Testis (tissue), 3 donors: Measurements from ENCODE around the gene PGAM1. TPM values are rescaled to one million over a fixed set of nuclear protein-coding genes. Genes with fewer than 3 reads are reported as not detected.

Source experiments
- DNase-seq: peaks from one replicate; pipeline ENCODE4 v3.0.0-alpha.2; 2019
- H3K27ac ChIP-seq, 2 donors: fragments of 200-600 bp; sonication (generic); one replicate each; pipeline ENCODE4 v1.5.1; 2019
- H3K27me3 ChIP-seq: fragments of 200-600 bp; sonication (generic); one replicate; pipeline ENCODE4 v1.5.1; 2019
- H3K36me3 ChIP-seq: fragments of 200-600 bp; sonication (generic); one replicate; pipeline ENCODE4 v1.5.1; 2017; ENCODE audit warnings: low read depth; ENCODE audit errors: missing control alignments
- H3K4me1 ChIP-seq: fragments of 200-600 bp; sonication (generic); one replicate; pipeline ENCODE4 v1.5.1; 2019
- H3K4me3 ChIP-seq, 2 donors: fragments of 200-600 bp; sonication (generic); one replicate each; pipeline ENCODE4 v1.5.1; 2017 to 2019
- H3K9me3 ChIP-seq: fragments of 200-600 bp; sonication (generic); one replicate; pipeline ENCODE4 v1.5.1; 2017
- POLR2A ChIP-seq: fragments of 450-650 bp; IDR thresholded peaks from one replicate; pipeline ENCODE4 v1.6.1; 2017; ENCODE audit warnings: antibody characterized with exemption, mild to moderate bottlenecking, moderate library complexity
- WGBS, 2 donors: methylation state at CpG; one replicate each; pipeline ENCODE4 v1.1.5; 2018; 5-methylcytosine and 5-hydroxymethylcytosine counted together
- intact Hi-C: fragments of 100-400 bp; cut with DNase I; formaldehyde crosslinking; loops from one replicate; pipeline ENCODE4 v1.15.1; 2023; ENCODE audit warnings: low total_unique reads
- polyA plus RNA-seq: library from polyadenylated mRNA; stranded (reverse); fragments of 350-450 nt; fragmentation: Illumina TruSeq; extraction: RNeasy Lipid Tissue Mini Kit (QIAGEN cat#74804); gene quantifications from one replicate; pipeline ENCODE4 v1.2.3, GENCODE V29; 2014; ENCODE audit warnings: low read depth, low replicate concordance; ENCODE audit not compliant: insufficient read depth
- total RNA-seq, 2 donors: library from RNA; depleted of rRNA; stranded (reverse); fragments of >200 nt; gene quantifications; one replicate each; pipeline ENCODE4 v1.2.3, GENCODE V29; 2016
- TF ChIP-seq, protein P1 (sequence below), 3 experiments: fragments of 450-650 bp in 2 of 3; fragments of 200-600 bp in 1 of 3; sonication (generic) in 1 of 3; IDR thresholded peaks; one replicate each; pipeline ENCODE4 v1.5.1; 2016 to 2019; ENCODE audit warnings: antibody characterized with exemption in 3 of 3, mild to moderate bottlenecking in 2 of 3, moderate library complexity in 1 of 3

PGAM1 gene
- total and polyA plus RNA-seq, 3 donors from 2014 or later: 238 to 279 (median 244) TPM

DNA sequence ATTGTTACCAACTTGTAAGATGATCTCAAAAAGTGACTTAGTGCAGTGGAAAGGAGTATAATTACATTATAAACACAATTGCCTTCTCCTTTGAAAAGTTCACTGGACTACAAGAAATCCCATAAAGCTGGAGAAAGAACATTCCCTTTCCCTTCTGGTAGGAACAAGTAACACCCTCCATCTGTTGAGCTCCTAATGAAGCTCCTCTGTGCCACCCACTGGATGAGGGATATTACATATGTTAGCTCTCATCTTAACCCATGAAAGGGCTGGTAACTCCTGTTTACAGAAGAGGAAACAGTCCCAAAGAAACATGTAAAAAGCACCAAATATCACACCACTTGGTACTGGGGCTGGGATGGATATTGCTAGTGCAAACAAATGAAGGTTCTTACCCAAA lies 8.1 kb downstream of the PGAM1 start:
- Histone ChIP-seq H3K27ac (no peak overlapping the region), H3K36me3 (no peaks in the 10 kb centered on the region), H3K4me1 (no peaks in the 10 kb centered on the region), H3K4me3 (no peak overlapping the region), H3K9me3 (no peaks in the 10 kb centered on the region), H3K27me3 (no peaks in the 10 kb centered on the region)
- DNase-seq: no peak
- TF ChIP-seq, protein P1, sequence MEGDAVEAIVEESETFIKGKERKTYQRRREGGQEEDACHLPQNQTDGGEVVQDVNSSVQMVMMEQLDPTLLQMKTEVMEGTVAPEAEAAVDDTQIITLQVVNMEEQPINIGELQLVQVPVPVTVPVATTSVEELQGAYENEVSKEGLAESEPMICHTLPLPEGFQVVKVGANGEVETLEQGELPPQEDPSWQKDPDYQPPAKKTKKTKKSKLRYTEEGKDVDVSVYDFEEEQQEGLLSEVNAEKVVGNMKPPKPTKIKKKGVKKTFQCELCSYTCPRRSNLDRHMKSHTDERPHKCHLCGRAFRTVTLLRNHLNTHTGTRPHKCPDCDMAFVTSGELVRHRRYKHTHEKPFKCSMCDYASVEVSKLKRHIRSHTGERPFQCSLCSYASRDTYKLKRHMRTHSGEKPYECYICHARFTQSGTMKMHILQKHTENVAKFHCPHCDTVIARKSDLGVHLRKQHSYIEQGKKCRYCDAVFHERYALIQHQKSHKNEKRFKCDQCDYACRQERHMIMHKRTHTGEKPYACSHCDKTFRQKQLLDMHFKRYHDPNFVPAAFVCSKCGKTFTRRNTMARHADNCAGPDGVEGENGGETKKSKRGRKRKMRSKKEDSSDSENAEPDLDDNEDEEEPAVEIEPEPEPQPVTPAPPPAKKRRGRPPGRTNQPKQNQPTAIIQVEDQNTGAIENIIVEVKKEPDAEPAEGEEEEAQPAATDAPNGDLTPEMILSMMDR (IDR thresholded peaks at IDR 0.05): no peak
- intact Hi-C loops: no loop called here

DNA sequence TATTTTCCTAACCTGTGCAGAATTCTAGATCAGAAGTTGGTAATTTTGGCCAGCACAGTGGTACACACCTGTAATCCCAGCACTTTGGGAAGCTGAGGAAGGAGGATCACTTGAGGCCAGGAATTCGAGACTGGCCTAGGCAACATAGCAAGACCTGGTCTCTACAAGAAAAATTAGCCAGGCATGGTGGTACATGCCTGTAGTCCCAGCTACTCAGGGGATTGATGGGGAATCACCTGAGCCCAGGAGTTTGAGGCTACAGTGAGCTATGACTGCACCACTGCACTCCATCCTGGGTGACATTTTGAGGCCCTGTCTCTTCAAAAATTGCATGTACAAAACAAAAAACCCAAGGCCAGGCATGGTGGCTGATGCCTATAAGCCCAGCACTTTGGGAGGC lies 8.6 kb downstream of the PGAM1 start:
- no peaks in the 10 kb centered on the region for H3K36me3 ChIP-seq
- no peak for DNase-seq
- 80 to 92% methylated on average over 1 of the region's 1 CpG for WGBS, 2 donors
- no peaks in the 10 kb centered on the region for H3K27me3 ChIP-seq
- H3K4me1 ChIP-seq: no peaks in the 10 kb centered on the region
- intact Hi-C loops: no loop called here
- H3K4me3 ChIP-seq: no peak overlapping the region
- no peaks in the 10 kb centered on the region for H3K9me3 ChIP-seq
- TF ChIP-seq, protein P1 (IDR thresholded peaks at IDR 0.05): no peak
- TF ChIP-seq POLR2A: no peak
- no peak overlapping the region for H3K27ac ChIP-seq

DNA sequence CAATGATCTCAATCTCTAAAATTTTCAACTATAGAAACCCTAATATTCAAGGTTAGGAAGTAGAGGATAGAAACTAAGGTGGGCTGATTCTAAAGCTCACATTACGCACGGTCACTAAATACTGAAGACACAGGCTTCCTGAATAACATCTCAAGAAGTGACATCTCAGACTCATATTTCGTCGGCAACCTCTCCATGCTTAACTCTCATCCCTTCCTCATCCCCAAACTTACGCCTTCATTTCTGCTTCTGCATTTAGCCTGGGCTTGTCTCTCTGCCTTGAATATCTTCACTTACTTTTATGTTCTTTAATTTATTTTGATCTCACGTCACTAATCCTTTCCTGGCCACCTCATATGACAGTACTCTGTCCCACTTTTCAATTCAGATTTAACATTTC lies 9.2 kb downstream of the PGAM1 start:
- Histone ChIP-seq H3K36me3 (no peaks in the 10 kb centered on the region), H3K27me3 (no peaks in the 10 kb centered on the region), H3K27ac (no peak overlapping the region), H3K9me3 (no peaks in the 10 kb centered on the region), H3K4me3 (no peak overlapping the region), H3K4me1 (no peaks in the 10 kb centered on the region)
- TF ChIP-seq, protein P1 (IDR thresholded peaks at IDR 0.05): no peak
- TF ChIP-seq POLR2A: no peak
- intact Hi-C loops: no loop called here
- 94 to 97% methylated on average over 6 of the region's 6 CpGs for WGBS, 2 donors
- no peak for DNase-seq

DNA sequence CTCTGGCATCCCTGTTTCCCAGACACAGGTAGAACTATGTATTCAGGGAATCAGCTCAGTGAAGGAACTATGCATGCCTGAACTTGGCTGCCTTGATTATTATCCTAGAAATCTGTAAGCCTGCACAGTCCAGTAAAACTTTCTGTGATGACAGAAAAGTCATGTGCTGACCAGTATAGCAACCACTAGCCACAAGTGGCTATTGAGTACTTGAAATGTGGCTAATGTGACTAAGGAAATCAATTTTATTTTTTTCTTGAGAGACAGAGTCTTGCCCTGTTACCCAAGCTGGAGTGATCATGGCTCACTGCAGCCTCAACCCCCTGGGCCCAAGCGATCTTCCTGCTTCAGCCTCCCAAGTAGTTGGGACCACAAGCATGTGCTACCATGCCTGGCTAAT lies 16.3 kb downstream of the PGAM1 start:
- intact Hi-C loops: no loop called here
- 94 to 100% methylated on average over 1 of the region's 1 CpG for WGBS, 2 donors
- H3K4me1 ChIP-seq: peaks cover 4% of the 10 kb centered on the region
- H3K4me3 ChIP-seq: no peak overlapping the region
- H3K9me3 ChIP-seq: no peaks in the 10 kb centered on the region
- no peaks in the 10 kb centered on the region for H3K36me3 ChIP-seq
- TF ChIP-seq, protein P1 (IDR thresholded peaks at IDR 0.05): no peak
- no peak for TF ChIP-seq POLR2A
- no peak overlapping the region for H3K27ac ChIP-seq
- no peaks in the 10 kb centered on the region for H3K27me3 ChIP-seq
- DNase-seq: no peak

DNA sequence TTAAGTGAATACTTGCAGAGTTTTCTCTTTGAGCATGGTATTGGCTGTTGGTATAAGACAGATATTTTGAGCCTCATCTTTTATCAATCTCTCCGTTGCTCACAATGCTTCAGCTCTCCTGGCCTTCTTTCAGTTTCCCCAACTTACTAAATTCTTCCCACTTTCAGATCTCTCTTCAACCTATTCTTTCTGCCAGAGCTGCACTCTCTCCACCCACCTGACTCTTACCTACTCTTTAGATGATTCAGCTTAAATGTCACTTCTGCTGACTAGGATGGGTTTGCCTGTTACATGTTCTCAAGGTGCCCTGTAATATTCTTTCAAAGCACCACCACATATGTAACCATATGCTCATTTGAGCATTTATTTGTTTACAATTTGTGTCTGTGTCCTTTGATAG lies 18.2 kb downstream of the PGAM1 start:
- WGBS, 2 donors: 58 to 81% methylated on average over 1 of the region's 1 CpG
- Histone ChIP-seq H3K4me1 (peaks cover 15% of the 10 kb centered on the region), H3K36me3 (no peaks in the 10 kb centered on the region), H3K27me3 (no peaks in the 10 kb centered on the region), H3K27ac (no peak overlapping the region), H3K4me3 (no peak overlapping the region), H3K9me3 (no peaks in the 10 kb centered on the region)
- no peak for DNase-seq
- intact Hi-C loops: no loop called here
- TF ChIP-seq, protein P1 (IDR thresholded peaks at IDR 0.05): no peak
- TF ChIP-seq POLR2A: no peak
